Motor neuron (in vitro differentiated cells): ENCODE measurements around the gene CD3G. TPM values are rescaled to one million over a fixed set of nuclear protein-coding genes. Genes with fewer than 3 reads are reported as not detected.
A peak's percentile ranks its signal among the peaks of the same experiment; 100 is the strongest.

Source experiments
- ATAC-seq, 8 experiments: fragments of 200-7000 bp; cut with Tn5 transposase; replicated peaks in 6 of 8; 2 replicates each; pipeline ENCODE4 v1.8.0; 2021; ENCODE audit warnings: mild to moderate bottlenecking in 8 of 8, moderate library complexity in 8 of 8
- H3K27ac ChIP-seq, 2 donors: fragments of 250-450 bp; sonication (Bioruptor Pico); 2 replicates each; pipeline ENCODE4 v1.9.0; 2021; ENCODE audit warnings: antibody characterized with exemption in 2 of 2, mild to moderate bottlenecking in 2 of 2, moderate library complexity in 1 of 2
- H3K4me1 ChIP-seq, 2 donors: fragments of 250-450 bp; sonication (Bioruptor Pico); replicated peaks in 1 of 2; 2 replicates each; pipeline ENCODE4 v1.6.1; 2021; ENCODE audit warnings: antibody characterized with exemption in 2 of 2, mild to moderate bottlenecking in 2 of 2, moderate library complexity in 1 of 2
- H3K4me3 ChIP-seq, 5 donors: fragments of 250-450 bp; sonication (Bioruptor Pico); 2 replicates each; pipeline ENCODE4 v1.9.0; 2021; ENCODE audit warnings: antibody characterized with exemption in 5 of 5, mild to moderate bottlenecking in 5 of 5, moderate library complexity in 4 of 5
- WGBS, 10 experiments: fragments of 450-650 bp; shearing (Covaris generic); methylation state at CpG; one replicate each; pipeline ENCODE4 v1.0.0; 2022; 5-methylcytosine and 5-hydroxymethylcytosine counted together
- in situ Hi-C, 9 experiments: fragments of 400-800 bp; cut with MboI; loops; one replicate each; pipeline ENCODE4 v1.15.0; 2021; ENCODE audit warnings: low sequenced_read_pairs in 9 of 9, low pct_unique_long_range_greater_than_20kb in 2 of 9; ENCODE audit not compliant: unreplicated experiment in 9 of 9
- total RNA-seq, 8 experiments: library from RNA; unstranded; fragments of 300-600 nt; gene quantifications; 2 replicates each; pipeline versions ENCODE4 v1.2.3 to v1.2.4, GENCODE V29; 2022

The CD3G gene
- total RNA-seq, 8 experiments from 2014 or later: 0.24 to 0.71 (median 0.52) TPM; not detected in 5

DNA sequence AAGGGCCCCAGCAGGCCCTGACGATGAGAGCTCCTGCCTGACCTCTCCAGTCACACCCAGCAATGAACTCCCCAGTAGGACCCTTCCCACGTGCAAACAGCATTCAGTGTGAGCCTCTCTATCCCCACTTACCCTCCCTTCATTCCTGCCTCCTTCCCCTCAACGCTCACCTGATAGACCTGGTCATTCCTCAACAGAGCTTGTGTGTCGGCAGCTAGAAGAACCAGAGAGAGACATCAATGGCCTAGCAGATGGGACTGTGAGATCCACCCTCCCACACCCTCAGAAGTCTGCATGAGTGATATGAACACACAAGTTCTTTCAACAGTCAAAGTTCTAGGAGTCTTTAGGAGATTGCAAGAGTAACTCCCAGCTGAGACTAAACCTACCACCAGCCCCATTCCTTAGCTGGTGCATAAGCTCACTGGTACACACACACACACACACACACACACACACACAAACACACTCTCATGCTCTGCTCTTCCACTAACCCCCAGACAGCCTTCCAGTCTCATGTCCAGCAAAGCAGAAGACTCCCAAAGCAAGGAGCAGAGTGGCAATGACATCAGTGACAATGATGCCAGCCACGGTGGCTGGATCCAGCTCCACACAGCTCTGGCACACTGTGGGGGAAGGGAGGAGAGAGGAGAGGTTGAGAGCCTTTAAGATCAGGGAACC lies 4.7 kb upstream of the CD3G start:
- in situ Hi-C loops: no loop called here
- H3K4me1 ChIP-seq: no peaks in the 10 kb centered on the region
- H3K27ac ChIP-seq: no peak overlapping the region
- WGBS, 10 experiments: 20 to 80% (median 57%) methylated on average over 1 to 2 of the region's 5 CpGs; no CpG with 5 or more reads in 3 of the 10 experiments
- ATAC-seq: peak in 1 of 8 experiments; percentile 20
- H3K4me3 ChIP-seq: no peak overlapping the region

DNA sequence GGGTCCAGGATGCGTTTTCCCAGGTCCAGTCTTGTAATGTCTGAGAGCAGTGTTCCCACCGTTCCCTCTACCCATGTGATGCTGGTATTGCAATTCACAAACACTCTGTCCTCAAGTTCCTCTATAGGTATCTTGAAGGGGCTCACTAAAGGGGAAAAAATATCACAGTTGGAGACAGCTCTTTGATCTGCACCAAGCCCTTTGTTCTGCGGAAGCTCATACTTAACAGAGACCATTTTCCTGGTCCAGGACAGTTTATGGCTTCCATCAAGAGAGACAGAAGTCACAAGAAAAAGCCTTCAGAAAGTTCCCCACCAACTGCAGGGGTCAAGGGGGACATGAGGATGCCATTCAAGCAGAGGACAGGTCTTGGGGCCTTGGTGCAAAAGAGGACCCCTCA lies 3.7 kb upstream of the CD3G start:
- in situ Hi-C loops: no loop called here
- H3K27ac ChIP-seq: no peak overlapping the region
- no peaks in the 10 kb centered on the region for H3K4me1 ChIP-seq
- H3K4me3 ChIP-seq: no peak overlapping the region
- ATAC-seq: no peak
- WGBS, 10 experiments: 20 to 100% (median 87%) methylated on average over 1 to 3 of the region's 3 CpGs; no CpG with 5 or more reads in 2 of the 10 experiments

- 60 to 100% (median 86%) methylated on average over 1 to 3 of the region's 3 CpGs; no CpG with 5 or more reads in 4 of the 10 experiments for WGBS, 10 experiments
- in situ Hi-C loops: no loop called here
- Histone ChIP-seq H3K4me3 (no peak overlapping the region), H3K4me1 (no peaks in the 10 kb centered on the region), H3K27ac (no peak overlapping the region)
- no peak for ATAC-seq
Observed at GRCh38 chr11:118341261-118341660, 2.9 kb upstream of the CD3G start.

DNA sequence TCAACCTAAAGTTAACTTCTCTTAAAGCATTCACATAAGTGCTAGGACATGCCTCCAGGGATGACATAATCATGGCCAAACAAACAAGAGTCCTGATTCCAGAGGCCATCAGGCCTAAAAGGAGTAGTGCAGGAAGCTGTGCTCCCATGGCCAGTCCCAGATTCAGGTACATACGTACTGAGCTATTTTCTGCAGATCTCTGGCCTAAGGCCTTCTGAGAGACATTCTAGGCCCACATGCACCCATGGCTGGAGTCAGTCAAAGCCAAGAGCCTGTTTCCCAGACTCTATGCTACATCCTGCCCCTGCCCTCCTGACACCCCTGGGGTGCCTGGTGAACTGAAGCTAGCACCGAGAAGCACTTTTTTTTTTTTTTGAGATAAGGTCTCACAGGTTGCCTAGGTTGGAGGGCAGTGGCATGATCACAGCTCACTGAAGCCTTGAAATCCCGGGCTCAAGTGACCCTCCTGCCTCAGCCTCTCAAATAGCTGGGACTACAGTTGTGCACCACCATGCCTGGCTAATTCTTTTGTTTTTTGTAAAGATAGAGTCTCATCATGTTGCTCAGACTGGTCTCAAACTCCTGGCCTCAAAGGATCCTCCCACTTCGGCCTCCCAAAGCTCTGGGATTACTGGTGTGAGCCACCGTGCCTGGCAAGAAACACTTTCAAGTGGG lies 2.2 kb upstream of the CD3G start:
- no peak overlapping the region for H3K4me3 ChIP-seq
- no peak overlapping the region for H3K27ac ChIP-seq
- WGBS, 10 experiments: 25 to 100% (median 81%) methylated on average over 1 to 3 of the region's 5 CpGs; no CpG with 5 or more reads in 1 of the 10 experiments
- in situ Hi-C loops: no loop called here
- no peak for ATAC-seq
- H3K4me1 ChIP-seq: no peaks in the 10 kb centered on the region

GRCh38 chr11:118342503-118343161 lies 1.5 kb upstream of the CD3G start, which contains the start of gene CD3D:
CD3D (minus strand) TSS chr11:118342705; CDS start chr11:118342607, 98 bp downstream.
- in situ Hi-C loops: no loop called here
- ATAC-seq: no peak
- H3K4me3 ChIP-seq: no peak within 1 kb of the TSS
- 75 to 89% (median 80%) methylated on average over 1 to 5 of the region's 13 CpGs; no CpG with 5 or more reads in 6 of the 10 experiments for WGBS, 10 experiments
- H3K4me1 ChIP-seq: no peaks in the 10 kb centered on the region
- H3K27ac ChIP-seq: no peak within 1 kb of the TSS

- ATAC-seq: no peak
- H3K4me1 ChIP-seq: no peaks in the 10 kb centered on the region
- WGBS, 10 experiments: 33 to 84% (median 67%) methylated on average over 2 to 8 of the region's 9 CpGs; no CpG with 5 or more reads in 4 of the 10 experiments
- in situ Hi-C loops: no loop called here
- H3K27ac ChIP-seq: no peak overlapping the region
- no peak overlapping the region for H3K4me3 ChIP-seq
Observed at GRCh38 chr11:118343248-118343647, 896 bp upstream of the CD3G start.

- Histone ChIP-seq H3K27ac (no peak overlapping the region), H3K4me1 (no peaks in the 10 kb centered on the region), H3K4me3 (no peak overlapping the region)
- in situ Hi-C loops: no loop called here
- no peak for ATAC-seq
- 0 to 100% (median 68%) methylated on average over 1 to 6 of the region's 6 CpGs; no CpG with 5 or more reads in 1 of the 10 experiments for WGBS, 10 experiments
Observed at GRCh38 chr11:118349475-118349874, 5.3 kb downstream of the CD3G start.

DNA sequence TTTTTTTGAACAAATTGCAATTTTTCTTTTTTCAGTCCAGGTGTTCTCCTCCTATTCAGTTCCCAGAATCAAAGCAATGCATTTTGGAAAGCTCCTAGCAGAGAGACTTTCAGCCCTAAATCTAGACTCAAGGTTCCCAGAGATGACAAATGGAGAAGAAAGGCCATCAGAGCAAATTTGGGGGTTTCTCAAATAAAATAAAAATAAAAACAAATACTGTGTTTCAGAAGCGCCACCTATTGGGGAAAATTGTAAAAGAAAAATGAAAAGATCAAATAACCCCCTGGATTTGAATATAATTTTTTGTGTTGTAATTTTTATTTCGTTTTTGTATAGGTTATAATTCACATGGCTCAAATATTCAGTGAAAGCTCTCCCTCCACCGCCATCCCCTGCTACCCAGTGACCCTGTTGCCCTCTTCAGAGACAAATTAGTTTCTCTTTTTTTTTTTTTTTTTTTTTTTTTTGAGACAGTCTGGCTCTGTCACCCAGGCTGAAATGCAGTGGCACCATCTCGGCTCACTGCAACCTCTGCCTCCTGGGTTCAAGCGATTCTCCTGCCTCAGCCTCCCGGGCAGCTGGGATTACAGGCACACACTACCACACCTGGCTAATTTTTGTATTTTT lies 9.1 kb downstream of the CD3G start:
- 0 to 12% (median 0%) methylated on average over 1 to 6 of the region's 6 CpGs; no CpG with 5 or more reads in 1 of the 10 experiments for WGBS, 10 experiments
- Histone ChIP-seq H3K4me1 (no peaks in the 10 kb centered on the region), H3K4me3 (no peak overlapping the region), H3K27ac (no peak overlapping the region)
- in situ Hi-C loops: loop anchor here in 5 of 9 experiments (10.0 to 25.0 kb wide), 3 partner anchors 148 to 166 kb away; partner anchors contain the start of gene SCN2B (in 1 of the 5)
- no peak for ATAC-seq

DNA sequence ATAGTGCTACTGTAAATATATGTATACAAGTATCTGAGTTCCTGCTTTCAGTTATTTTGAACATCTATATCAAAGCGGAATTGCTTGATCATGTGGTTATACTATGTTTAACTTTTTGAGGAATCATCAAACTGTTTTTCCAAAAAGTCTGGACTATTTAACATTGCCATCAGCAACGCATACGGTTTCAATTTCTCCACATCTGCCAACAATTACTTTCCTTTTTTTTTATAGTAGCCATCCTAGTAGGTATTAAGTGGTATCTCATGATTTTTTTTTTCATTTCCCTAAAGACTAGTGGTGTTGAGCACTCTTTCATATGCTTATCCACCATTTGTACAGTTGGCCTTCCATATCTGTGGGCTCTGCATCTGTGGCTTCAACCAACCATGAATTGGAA lies 13.9 kb downstream of the CD3G start:
- Histone ChIP-seq H3K4me1 (peaks cover 5 to 7% of the 10 kb centered on the region in 2 donors), H3K27ac (no peak overlapping the region), H3K4me3 (no peak overlapping the region)
- WGBS, 10 experiments: 4 to 94% (median 73%) methylated on average over 2 to 3 of the region's 3 CpGs; no CpG with 5 or more reads in 1 of the 10 experiments
- in situ Hi-C loops: loop anchor here in 5 of 9 experiments (10.0 to 25.0 kb wide), 3 partner anchors 153 to 171 kb away; partner anchors contain the start of gene SCN2B (in 1 of the 5)
- no peak for ATAC-seq

- H3K4me1 ChIP-seq: peaks cover 5 to 7% of the 10 kb centered on the region in 2 donors
- in situ Hi-C loops: loop anchor here in 5 of 9 experiments (10.0 to 25.0 kb wide), 3 partner anchors 155 to 172 kb away; partner anchors contain the start of gene SCN2B (in 1 of the 5)
- WGBS, 10 experiments: 0 to 23% (median 0%) methylated on average over 1 to 13 of the region's 33 CpGs; no CpG with 5 or more reads in 1 of the 10 experiments
- peak; percentile 92 to 99 (median 96) for ATAC-seq
- peak within 1 kb of the TSS; percentile 79 to 82 for H3K27ac ChIP-seq
- H3K4me3 ChIP-seq: peak within 1 kb of the TSS; percentile 57 to 77 (median 73)
Observed at GRCh38 chr11:118359295-118359958, 15.3 kb downstream of the CD3G start, which contains the start of gene UBE4A. UBE4A (plus strand) TSS chr11:118359600; CDS start chr11:118365081, 5,481 bp downstream.

- H3K4me1 ChIP-seq: peaks cover 5 to 7% of the 10 kb centered on the region in 2 donors
- in situ Hi-C loops: loop anchor here in 1 of 9 experiments (25.0 kb wide), 1 partner anchor 178 kb away; the partner anchor contains the start of gene SCN2B
- WGBS, 10 experiments: 83 to 100% (median 100%) methylated on average over 1 to 3 of the region's 3 CpGs; no CpG with 5 or more reads in 2 of the 10 experiments
- no peak for ATAC-seq
- no peak overlapping the region for H3K4me3 ChIP-seq
- no peak overlapping the region for H3K27ac ChIP-seq
Observed at GRCh38 chr11:118364956-118365615, 20.9 kb downstream of the CD3G start.
